K562 (cell line): ENCODE results near the gene SMG9. TPM values are rescaled to one million over a fixed set of nuclear protein-coding genes. Genes with fewer than 3 reads are reported as not detected.
"Not testable (repeated sequence)": the region's sequence is repeated elsewhere in the genome, so short reads cannot be mapped to it uniquely, and the experiment has no call there.

ENCODE experiments used
- ATAC-seq: fragments of 200-7000 bp; cut with Tn5 transposase; 3 replicates; pipeline ENCODE4 v1.9.1; 2020; ENCODE audit warnings: moderate library complexity
- BruUV-seq: library from RNA; stranded (reverse); fragments of 400-500 nt; replicated peaks from 2 replicates; lab custom pipeline; 2021; lab: Mats Ljungman, UMichigan
- CTCF ChIA-PET: fragments of 300-600 bp; formaldehyde crosslinking; extraction: SDS; loops from one replicate; lab custom pipeline; 2021; ENCODE audit warnings: low intra/inter-chr PET ratio; lab: Yijun Ruan, JAX
- POLR2A ChIA-PET: fragments of 300-600, 350-650 bp; sonication (Branson Sonifier 250); formaldehyde crosslinking; extraction: SDS; loops from one replicate; lab custom pipeline; 2021; ENCODE audit warnings: antibody characterized with exemption, inconsistent platforms; lab: Yijun Ruan, JAX
- DNase-seq, 4 experiments: peaks; one replicate each; pipeline versions ENCODE4 v3.0.0 to v3.0.0-alpha.2; 2011 to 2018; ENCODE audit warnings: low spot score in 3 of 4, mixed read lengths in 3 of 4; ENCODE audit errors: extremely low read depth in 1 of 4
- FAIRE-seq: peaks from 2 replicates; lab custom pipeline; 2011; peaks lifted over from hg19 to GRCh38; lab: Jason Lieb, UNC
- H2AFZ ChIP-seq: 2 replicates; pipeline ENCODE4 v1.6.0; 2011; ENCODE audit warnings: low read depth, low read length, control low read depth, inconsistent platforms
- H3K27ac ChIP-seq: fragments of 200-600 bp; 3 replicates; pipeline ENCODE4 v1.8.0; 2011; ENCODE audit warnings: low read depth, mild to moderate bottlenecking, control low read depth, inconsistent platforms, low read length, moderate library complexity, mixed read lengths; ENCODE audit errors: extremely low read depth
- H3K27me3 ChIP-seq, 2 experiments: fragments of 300-600 bp in 1 of 2; 2 replicates in 1 of 2; 3 replicates in 1 of 2; pipeline versions ENCODE4 v1.6.0 to v1.8.0; 2011; ENCODE audit warnings: inconsistent platforms in 2 of 2, low read length in 2 of 2, mild to moderate bottlenecking in 1 of 2, mixed read lengths in 1 of 2, moderate library complexity in 1 of 2; ENCODE audit not compliant: control insufficient read depth in 2 of 2, insufficient read depth in 2 of 2
- H3K36me3 ChIP-seq: fragments of 300-600 bp; 3 replicates; pipeline ENCODE4 v1.8.0; 2011; ENCODE audit warnings: mild to moderate bottlenecking, low read length, inconsistent platforms; ENCODE audit not compliant: control insufficient read depth, insufficient read depth
- H3K4me1 ChIP-seq, 2 experiments: fragments of 200-600 bp in 1 of 2; replicated peaks in 1 of 2; 2 replicates in 1 of 2; 3 replicates in 1 of 2; pipeline versions ENCODE4 v1.5.1 to v1.8.0; 2011; ENCODE audit warnings: inconsistent platforms in 2 of 2, low read length in 2 of 2, mild to moderate bottlenecking in 1 of 2, mixed read lengths in 1 of 2, moderate library complexity in 1 of 2; ENCODE audit not compliant: control insufficient read depth in 2 of 2, insufficient read depth in 2 of 2
- H3K4me2 ChIP-seq: 2 replicates; pipeline ENCODE4 v1.6.1; 2011; ENCODE audit warnings: low read length, control low read depth, inconsistent platforms, mixed read lengths; ENCODE audit not compliant: insufficient read depth
- H3K4me3 ChIP-seq: fragments of 200-600 bp; sonication (generic), shearing (Covaris generic); 2 replicates; pipeline ENCODE4 v1.5.1; 2016; ENCODE audit warnings: control low read depth, inconsistent platforms
- H3K79me2 ChIP-seq: fragments of 200-600 bp; 3 replicates; pipeline ENCODE4 v1.8.0; 2011; ENCODE audit warnings: low read length, inconsistent platforms; ENCODE audit not compliant: control insufficient read depth, insufficient read depth
- H3K9ac ChIP-seq, 2 experiments: 2 replicates each; pipeline versions ENCODE4 v1.6.0 to v1.6.1; 2011; ENCODE audit warnings: low read depth in 2 of 2, low read length in 2 of 2, control low read depth in 1 of 2, inconsistent platforms in 1 of 2, mild to moderate bottlenecking in 1 of 2, mixed read lengths in 1 of 2; ENCODE audit not compliant: insufficient read depth in 1 of 2
- H3K9me1 ChIP-seq: one replicate; pipeline ENCODE4 v1.6.0; 2011; ENCODE audit warnings: inconsistent platforms, mild to moderate bottlenecking, low read length, moderate library complexity; ENCODE audit not compliant: control insufficient read depth, insufficient read depth
- H3K9me3 ChIP-seq: replicated peaks from 2 replicates; pipeline ENCODE4 v1.5.1; 2011; ENCODE audit warnings: low read depth, low read length, inconsistent platforms; ENCODE audit not compliant: control insufficient read depth, insufficient read depth
- H4K20me1 ChIP-seq: replicated peaks from 2 replicates; pipeline ENCODE4 v1.6.1; 2011; ENCODE audit warnings: low read length, inconsistent platforms, mixed read lengths; ENCODE audit not compliant: control insufficient read depth, insufficient read depth
- CHD4 ChIP-seq: fragments of 200-600 bp; sonication (generic); IDR thresholded peaks from 3 replicates; pipeline ENCODE4 v1.6.1; 2012; ENCODE audit warnings: low read depth, mild to moderate bottlenecking, mixed read lengths, low read length, inconsistent platforms; ENCODE audit not compliant: insufficient read depth, insufficient replicate concordance, poor library complexity, severe bottlenecking
- CSDE1 ChIP-seq, 2 experiments: fragments of 450-650 bp; IDR thresholded peaks; 2 replicates each; pipeline ENCODE4 v1.6.1; 2016; ENCODE audit warnings: mild to moderate bottlenecking in 1 of 2
- FOXJ2 ChIP-seq: fragments of 200-800 bp; sonication (Bioruptor generic); IDR thresholded peaks from 2 replicates; pipeline ENCODE4 v1.6.1; 2016; ENCODE audit warnings: missing genetic modification characterization, missing compliant biosample characterization
- JUND ChIP-seq, 2 experiments: IDR thresholded peaks; 2 replicates in 1 of 2; 3 replicates in 1 of 2; pipeline ENCODE4 v1.6.1; 2011; ENCODE audit warnings: borderline replicate concordance in 2 of 2, low read depth in 2 of 2, low read length in 2 of 2, improper control_type of control experiment in 1 of 2, missing biosample characterization in 1 of 2, missing genetic modification characterization in 1 of 2, missing genetic modification reagents in 1 of 2
- KDM1A ChIP-seq, 2 experiments: fragments of 450-650 bp; IDR thresholded peaks; 2 replicates each; pipeline ENCODE4 v1.6.1; 2016; ENCODE audit warnings: mild to moderate bottlenecking in 2 of 2
- MAFG ChIP-seq: fragments of 450-650 bp; conservative IDR thresholded peaks from 2 replicates; pipeline ENCODE4 v1.6.1; 2016; ENCODE audit warnings: missing genetic modification characterization, missing compliant biosample characterization
- MEIS2 ChIP-seq: fragments of 450-650 bp; IDR thresholded peaks from 2 replicates; pipeline ENCODE4 v1.6.1; 2014; ENCODE audit warnings: mild to moderate bottlenecking; ENCODE audit not compliant: partially characterized antibody
- PATZ1 ChIP-seq: fragments of 250-450 bp; sonication (Bioruptor Pico); IDR thresholded peaks from 2 replicates; pipeline ENCODE4 v1.5.0; 2020; ENCODE audit warnings: mild to moderate bottlenecking, borderline replicate concordance
- PKNOX1 ChIP-seq: fragments of 450-650 bp; IDR thresholded peaks from 2 replicates; pipeline ENCODE4 v1.6.1; 2016
- TFAM ChIP-seq: fragments of 250-450 bp; sonication (Bioruptor Pico); conservative IDR thresholded peaks from 2 replicates; pipeline ENCODE4 v1.5.0; 2021; ENCODE audit warnings: mild to moderate bottlenecking, moderate library complexity
- ZFPM2 ChIP-seq: fragments of 250-450 bp; sonication (Bioruptor Pico); IDR thresholded peaks from 2 replicates; pipeline ENCODE4 v1.5.1; 2022; ENCODE audit warnings: mild to moderate bottlenecking
- ZNF316 ChIP-seq: fragments of 450-650 bp; IDR thresholded peaks from 2 replicates; pipeline ENCODE4 v1.6.1; 2016
- ZNF766 ChIP-seq: fragments of 200-800 bp; sonication (Bioruptor generic); conservative IDR thresholded peaks from 2 replicates; pipeline ENCODE4 v1.6.1; 2016; ENCODE audit warnings: missing genetic modification characterization, missing compliant biosample characterization
- WGBS: fragments of 100-300 bp; shearing (Covaris generic); methylation state at CpG from one replicate; pipeline ENCODE4 v1.1.6; 2016; ENCODE audit warnings: low coverage, mixed read lengths; ENCODE audit not compliant: insufficient coverage; ENCODE audit errors: missing lambda C conversion rate; 5-methylcytosine and 5-hydroxymethylcytosine counted together
- in situ Hi-C: fragments of 300-500 bp; cut with MboI; formaldehyde crosslinking; loops from 4 replicates; pipeline ENCODE4 v1.15.0; 2018; ENCODE audit warnings: inconsistent platforms, mixed read lengths
- intact Hi-C: fragments of 100-400 bp; cut with micrococcal nuclease; formaldehyde crosslinking; loops from 2 replicates; pipeline ENCODE4 v1.14.2; 2022
- polyA plus RNA-seq, 8 experiments: library from polyadenylated mRNA; depleted of rRNA in 4 of 8; stranded (reverse) in 5 of 8; unstranded in 3 of 8; fragments of >200 nt; fragmentation: Nextera tagmentation in 2 of 8; fragmentation: Illumina TruSeq in 1 of 8; extraction: Ambion mirVana in 2 of 8; extraction: Trizol in 1 of 8; gene quantifications; 2 replicates each; pipeline versions ENCODE4 v1.2.1 to v1.2.3, GENCODE V29; 2011 to 2014; ENCODE audit warnings: inconsistent platforms in 1 of 8, missing spikeins in 1 of 8
- total RNA-seq, 7 experiments: library from RNA; depleted of rRNA in 6 of 7; stranded (reverse); fragments of >200 nt in 6 of 7; fragmentation: Illumina TruSeq in 2 of 7; extraction: Trizol in 2 of 7; gene quantifications; 2 replicates each; pipeline versions ENCODE4 v1.2.1 to v1.2.3, GENCODE V29; 2011 to 2021; ENCODE audit warnings: low replicate concordance in 1 of 7

SMG9 gene
- total and polyA plus RNA-seq, 9 of the 15 experiments (the other 6 are each of a cell fraction or from before 2014, with no cell fraction given) = 1.7 to 79.7 (median 40.2) TPM

GRCh38 chr19:43682824-43683661 is 71.7 kb downstream of the SMG9 start (continued):
- TF ChIP-seq PATZ1 (no peak), TFAM (no peak), PKNOX1 (peak; percentile 56; the same call in 1 of the 2 replicates), MAFG (tag) (peak; percentile 95), CHD4 (peak; percentile 36), FOXJ2 (tag) (peak; percentile 56; the same call in 1 of the 2 replicates), ZFPM2 (no peak), ZNF766 (CRISPR knock-in tag) (0 out of 2 replicates have a peak, but pooled peaks have one; percentile 16), ZNF316 (peak; percentile 93), CSDE1 (IDR thresholded peaks at IDR 0.05) (no peak), KDM1A (IDR thresholded peaks at IDR 0.05) (no peak), JUND (IDR thresholded peaks at IDR 0.05; ENCODE audit: borderline replicate concordance, low read depth, low read length) (peak; percentile 21; the same call in 1 of the 2 replicates), JUND (tag; IDR thresholded peaks at IDR 0.05; ENCODE audit: borderline replicate concordance, low read depth, low read length) (no peak), MEIS2 (peak; percentile 83)

- POLR2A ChIA-PET = interaction anchor here (0.6 kb wide), 1 partner anchor 39 kb away, joined by 3 read pairs; no protein-coding TSS in a partner anchor
- WGBS = 61% methylated on average over 5 of the region's 5 CpGs
- H2AFZ ChIP-seq, FAIRE-seq, H3K9ac ChIP-seq, BruUV-seq, H4K20me1 ChIP-seq, DNase-seq, ATAC-seq, H3K4me3 ChIP-seq, H3K36me3 ChIP-seq, H3K9me1 ChIP-seq, H3K4me2 ChIP-seq, H3K27ac ChIP-seq, CTCF ChIA-PET, H3K27me3 ChIP-seq, H3K9me3 ChIP-seq, intact Hi-C loops, H3K79me2 ChIP-seq, in situ Hi-C loops: not testable (repeated sequence)
- H3K4me1 ChIP-seq = peaks cover 12% of the 10 kb centered on the region in 2 experiments
Observed at GRCh38 chr19:43682269-43682668, 72.5 kb downstream of the SMG9 start.
